Erythroblast (primary cell): ENCODE measurements around the gene RPP40.
A peak's percentile ranks its signal among the peaks of the same experiment; 100 is the strongest.

Experiments
- GATA1 ChIP-seq: IDR thresholded peaks from 2 replicates; pipeline ENCODE4 v1.6.1; 2011; ENCODE audit warnings: low read depth, mild to moderate bottlenecking, control low read depth, low read length, moderate library complexity
- POLR2A ChIP-seq: IDR thresholded peaks from 2 replicates; pipeline ENCODE4 v1.6.1; 2011; ENCODE audit warnings: mild to moderate bottlenecking, low read length

GRCh38 chr6:5004373-5005037 lies 668 bp upstream of the RPP40 start:
- peak; percentile 12 for TF ChIP-seq POLR2A
- no peak for TF ChIP-seq GATA1
